Osteocyte (in vitro differentiated cells): ENCODE data around the gene FHL2. TPM values are rescaled to one million over a fixed set of nuclear protein-coding genes. Genes with fewer than 3 reads are reported as not detected.

Experiments
- DNase-seq: peaks from one replicate; pipeline ENCODE4 v3.0.0; 2021; ENCODE audit warnings: mixed read lengths; ENCODE audit not compliant: unreplicated experiment; ENCODE audit errors: extremely low spot score
- H3K27ac Mint-ChIP-seq: one replicate; pipeline ENCODE4 v1.8.0; 2021; ENCODE audit warnings: mild to moderate bottlenecking, mixed read lengths; ENCODE audit not compliant: unreplicated experiment
- H3K27me3 Mint-ChIP-seq: one replicate; pipeline ENCODE4 v1.8.0; 2021; ENCODE audit warnings: mixed read lengths; ENCODE audit not compliant: unreplicated experiment
- H3K36me3 Mint-ChIP-seq: one replicate; pipeline ENCODE4 v1.8.0; 2021; ENCODE audit warnings: mixed read lengths; ENCODE audit not compliant: unreplicated experiment
- H3K4me1 Mint-ChIP-seq: one replicate; pipeline ENCODE4 v1.8.0; 2021; ENCODE audit warnings: mixed read lengths; ENCODE audit not compliant: unreplicated experiment
- H3K4me3 Mint-ChIP-seq: one replicate; pipeline ENCODE4 v1.8.0; 2021; ENCODE audit warnings: mild to moderate bottlenecking, moderate library complexity, mixed read lengths; ENCODE audit not compliant: unreplicated experiment
- H3K9me3 Mint-ChIP-seq: one replicate; pipeline ENCODE4 v1.8.0; 2021; ENCODE audit warnings: mixed read lengths; ENCODE audit not compliant: unreplicated experiment
- CTCF ChIP-seq: fragments of 200-600 bp; sonication (generic); IDR thresholded peaks from 2 replicates; pipeline ENCODE4 v1.5.0; 2021; ENCODE audit warnings: antibody characterized with exemption, mild to moderate bottlenecking, moderate library complexity
- total RNA-seq: library from RNA; stranded (reverse); gene quantifications from 2 replicates; pipeline ENCODE4 v1.2.1, GENCODE V29; 2021

The FHL2 gene
- total RNA-seq, 1 donor from 2014 or later: 76.8 TPM

- peaks cover 89% of the 10 kb centered on the region for H3K4me1 Mint-ChIP-seq
- TF ChIP-seq CTCF: no peak
- H3K36me3 Mint-ChIP-seq: peaks cover 61% of the 10 kb centered on the region
- H3K9me3 Mint-ChIP-seq: no peaks in the 10 kb centered on the region
- H3K4me3 Mint-ChIP-seq: no peak overlapping the region
- H3K27me3 Mint-ChIP-seq: no peaks in the 10 kb centered on the region
- no peak overlapping the region for H3K27ac Mint-ChIP-seq
- DNase-seq: no peak
Observed at GRCh38 chr2:105376010-105376409, 22.8 kb downstream of the FHL2 start.

- no peaks in the 10 kb centered on the region for H3K9me3 Mint-ChIP-seq
- no peak for TF ChIP-seq CTCF
- H3K27me3 Mint-ChIP-seq: no peaks in the 10 kb centered on the region
- DNase-seq: no peak
- H3K4me3 Mint-ChIP-seq: no peak overlapping the region
- H3K4me1 Mint-ChIP-seq: peaks cover 81% of the 10 kb centered on the region
- H3K36me3 Mint-ChIP-seq: peaks cover 63% of the 10 kb centered on the region
- H3K27ac Mint-ChIP-seq: peak overlapping the region; percentile 27
Observed at GRCh38 chr2:105375001-105375561, 23.8 kb downstream of the FHL2 start.

- no peak for TF ChIP-seq CTCF
- Mint-ChIP-seq H3K27ac (peak overlapping the region; percentile 21), H3K27me3 (no peaks in the 10 kb centered on the region), H3K9me3 (no peaks in the 10 kb centered on the region), H3K36me3 (peaks cover 62% of the 10 kb centered on the region), H3K4me1 (peaks cover 79% of the 10 kb centered on the region), H3K4me3 (no peak overlapping the region)
- DNase-seq: no peak
Observed at GRCh38 chr2:105373895-105374401, 24.9 kb downstream of the FHL2 start.

GRCh38 chr2:105373344-105373781 lies 25.5 kb downstream of the FHL2 start:
- DNase-seq: no peak
- Mint-ChIP-seq H3K4me1 (peaks cover 74% of the 10 kb centered on the region), H3K9me3 (no peaks in the 10 kb centered on the region), H3K27me3 (no peaks in the 10 kb centered on the region), H3K36me3 (peaks cover 65% of the 10 kb centered on the region), H3K27ac (peak overlapping the region; percentile 12), H3K4me3 (no peak overlapping the region)
- no peak for TF ChIP-seq CTCF

GRCh38 chr2:105371810-105372209 lies 27.0 kb downstream of the FHL2 start:
- Mint-ChIP-seq H3K36me3 (peaks cover 72% of the 10 kb centered on the region), H3K4me1 (peaks cover 59% of the 10 kb centered on the region)

More at GRCh38 chr2:105371810-105372209, 27.0 kb downstream of the FHL2 start:
- no peak overlapping the region for H3K4me3 Mint-ChIP-seq
- no peaks in the 10 kb centered on the region for H3K9me3 Mint-ChIP-seq
- H3K27ac Mint-ChIP-seq: peak overlapping the region; percentile 32
- TF ChIP-seq CTCF: no peak
- no peaks in the 10 kb centered on the region for H3K27me3 Mint-ChIP-seq
- DNase-seq: no peak
